ENCODE data around the gene HS2ST1.

DNA sequence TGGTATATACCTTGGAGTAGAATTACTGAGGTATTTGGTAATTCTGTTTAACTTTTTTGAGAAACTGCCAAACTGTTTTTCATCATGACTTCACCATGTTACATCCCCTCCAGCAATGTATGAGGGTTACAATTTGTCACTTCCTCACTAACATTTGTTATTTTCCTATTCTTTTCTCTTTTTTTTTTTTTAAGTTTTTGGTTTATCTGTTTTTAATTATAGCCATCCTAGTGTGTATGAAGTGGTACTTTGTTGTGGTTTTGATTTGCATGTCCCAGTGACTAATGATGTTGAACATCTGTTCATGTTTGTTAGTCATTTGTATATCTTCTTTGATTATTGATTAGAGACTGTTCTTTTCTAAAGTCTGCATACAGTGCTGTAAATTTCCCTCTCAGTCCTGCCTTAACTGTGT, 147.3 kb downstream of the HS2ST1 start:
- TF ChIP-seq, protein P1, sequence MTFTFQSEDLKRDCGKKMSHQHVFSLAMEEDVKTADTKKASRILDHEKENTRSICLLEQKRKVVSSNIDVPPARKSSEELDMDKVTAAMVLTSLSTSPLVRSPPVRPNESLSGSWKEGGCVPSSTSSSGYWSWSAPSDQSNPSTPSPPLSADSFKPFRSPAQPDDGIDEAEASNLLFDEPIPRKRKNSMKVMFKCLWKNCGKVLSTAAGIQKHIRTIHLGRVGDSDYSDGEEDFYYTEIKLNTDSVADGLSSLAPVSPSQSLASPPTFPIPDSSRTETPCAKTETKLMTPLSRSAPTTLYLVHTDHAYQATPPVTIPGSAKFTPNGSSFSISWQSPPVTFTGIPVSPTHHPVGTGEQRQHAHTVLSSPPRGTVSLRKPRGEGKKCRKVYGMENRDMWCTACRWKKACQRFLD (tag by site-specific recombination; IDR thresholded peaks at IDR 0.05): no peak
- TF ChIP-seq KLF8 (tag by site-specific recombination; IDR thresholded peaks at IDR 0.05) (no peak), ZNF558 (tag by site-specific recombination; IDR thresholded peaks at IDR 0.05) (no peak)
